ENCODE measurements around the gene SEPTIN3. TPM values are rescaled to one million over a fixed set of nuclear protein-coding genes. Genes with fewer than 3 reads are reported as not detected.

Gene SEPTIN3
- polyA plus RNA-seq, 1 donor from 2014 or later, result 167 TPM

DNA sequence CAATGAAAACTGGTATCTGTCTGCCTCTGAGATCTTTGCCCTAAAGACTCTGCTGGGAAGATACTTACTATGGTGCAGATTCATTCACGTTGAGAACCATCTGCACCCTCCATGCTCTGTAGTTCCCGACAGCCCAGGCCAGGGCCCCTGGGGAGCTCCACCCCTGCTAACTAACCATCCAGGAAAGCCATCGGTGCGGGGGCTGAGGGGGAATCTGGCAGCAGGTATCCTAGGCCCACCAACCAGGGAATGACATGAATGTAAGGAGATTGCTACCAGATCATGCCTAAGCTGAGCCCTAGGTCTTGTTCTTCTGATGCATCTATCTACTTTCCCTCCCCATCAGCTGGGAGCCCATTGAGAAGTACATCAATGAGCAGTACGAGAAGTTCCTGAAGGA lies 18.0 kb downstream of the SEPTIN3 start:
- H3K9me2 ChIP-seq (ENCODE audit: insufficient read depth, low read length), result no peaks in the 10 kb centered on the region
- H3K36me3 ChIP-seq (ENCODE audit: insufficient read depth, low read length), result no peaks in the 10 kb centered on the region
- no peak overlapping the region for H3K4me2 ChIP-seq (ENCODE audit: low read length)
- H3K27me3 ChIP-seq (ENCODE audit: insufficient read depth, low read depth, low read length), result no peaks in the 10 kb centered on the region
- H3K79me2 ChIP-seq (replicated peaks; ENCODE audit: insufficient read depth, low read length), result no peaks in the 10 kb centered on the region
- no peak overlapping the region for H3K4me3 ChIP-seq (ENCODE audit: low read length)
- no peaks in the 10 kb centered on the region for H3K9me3 ChIP-seq (ENCODE audit: low read length)
- H4K20me1 ChIP-seq (ENCODE audit: insufficient read depth), result peaks cover 2% of the 10 kb centered on the region
- TF ChIP-seq CTCF (IDR thresholded peaks at IDR 0.05; ENCODE audit: poor library complexity, severe bottlenecking) (no peak), MXI1 (conservative IDR thresholded peaks at IDR 0.05; ENCODE audit: poor library complexity, severe bottlenecking) (no peak), EZH2 (IDR thresholded peaks at IDR 0.05; ENCODE audit: borderline replicate concordance, insufficient read depth, low read length, poor library complexity, severe bottlenecking) (no peak), POLR2AphosphoS5 (IDR thresholded peaks at IDR 0.05) (no peak), RAD21 (conservative IDR thresholded peaks at IDR 0.05) (no peak), SMC3 (conservative IDR thresholded peaks at IDR 0.05; ENCODE audit: poor library complexity) (no peak), REST (IDR thresholded peaks at IDR 0.05; ENCODE audit: borderline replicate concordance) (no peak), EP300 (conservative IDR thresholded peaks at IDR 0.05; ENCODE audit: poor library complexity, severe bottlenecking) (no peak), TAF1 (IDR thresholded peaks at IDR 0.05; ENCODE audit: low read depth) (no peak)
- no peak overlapping the region for H2AFZ ChIP-seq (ENCODE audit: low read depth, low read length)
- H3K9ac ChIP-seq (ENCODE audit: low read length), result no peak overlapping the region
- H3F3A ChIP-seq (ENCODE audit: insufficient read depth, low read length, poor library complexity, severe bottlenecking), result no peaks in the 10 kb centered on the region
- no peak overlapping the region for H3K27ac ChIP-seq (ENCODE audit: low read length)

GRCh38 chr22:41989246-41989645 lies 20.0 kb downstream of the SEPTIN3 start:
- no peaks in the 10 kb centered on the region for H3K36me3 ChIP-seq (ENCODE audit: insufficient read depth, low read length)
- no peak overlapping the region for H3K9ac ChIP-seq (ENCODE audit: low read length)
- H2AFZ ChIP-seq (ENCODE audit: low read depth, low read length), result no peak overlapping the region
- H3K27me3 ChIP-seq (ENCODE audit: insufficient read depth, low read depth, low read length), result no peaks in the 10 kb centered on the region
- H3K27ac ChIP-seq (ENCODE audit: low read length), result no peak overlapping the region
- TF ChIP-seq CTCF (IDR thresholded peaks at IDR 0.05; ENCODE audit: poor library complexity, severe bottlenecking) (no peak), POLR2AphosphoS5 (IDR thresholded peaks at IDR 0.05) (no peak), MXI1 (conservative IDR thresholded peaks at IDR 0.05; ENCODE audit: poor library complexity, severe bottlenecking) (no peak), REST (IDR thresholded peaks at IDR 0.05; ENCODE audit: borderline replicate concordance) (no peak), EP300 (conservative IDR thresholded peaks at IDR 0.05; ENCODE audit: poor library complexity, severe bottlenecking) (no peak), EZH2 (IDR thresholded peaks at IDR 0.05; ENCODE audit: borderline replicate concordance, insufficient read depth, low read length, poor library complexity, severe bottlenecking) (no peak), TAF1 (IDR thresholded peaks at IDR 0.05; ENCODE audit: low read depth) (no peak), SMC3 (conservative IDR thresholded peaks at IDR 0.05; ENCODE audit: poor library complexity) (no peak), RAD21 (conservative IDR thresholded peaks at IDR 0.05) (no peak)
- H3F3A ChIP-seq (ENCODE audit: insufficient read depth, low read length, poor library complexity, severe bottlenecking), result no peaks in the 10 kb centered on the region
- no peaks in the 10 kb centered on the region for H3K9me3 ChIP-seq (ENCODE audit: low read length)
- no peak overlapping the region for H3K4me2 ChIP-seq (ENCODE audit: low read length)
- H3K9me2 ChIP-seq (ENCODE audit: insufficient read depth, low read length), result no peaks in the 10 kb centered on the region
- no peaks in the 10 kb centered on the region for H3K79me2 ChIP-seq (replicated peaks; ENCODE audit: insufficient read depth, low read length)
- peaks cover 2% of the 10 kb centered on the region for H4K20me1 ChIP-seq (ENCODE audit: insufficient read depth)
- no peak overlapping the region for H3K4me3 ChIP-seq (ENCODE audit: low read length)
